GM12878 (cell line): ENCODE results near the gene IP6K3. TPM values are rescaled to one million over a fixed set of nuclear protein-coding genes. Genes with fewer than 3 reads are reported as not detected.

Source experiments
- ATAC-seq: fragments of 200-7000 bp; cut with Tn5 transposase; 3 replicates; pipeline ENCODE4 v1.9.1; 2020; ENCODE audit warnings: mild to moderate bottlenecking, moderate library complexity
- BruUV-seq: library from RNA; stranded (reverse); fragments of 400-500 nt; replicated peaks from 2 replicates; lab custom pipeline; 2021; lab: Mats Ljungman, UMichigan
- CTCF ChIA-PET: fragments of 300-600 bp; sonication (Branson Sonifier 250); formaldehyde crosslinking; extraction: SDS; loops from one replicate; lab custom pipeline; 2021; ENCODE audit warnings: inconsistent platforms; lab: Yijun Ruan, JAX
- POLR2A ChIA-PET: fragments of 350-600 bp; formaldehyde crosslinking; extraction: SDS; loops from one replicate; lab custom pipeline; 2021; ENCODE audit warnings: inconsistent platforms; lab: Charles Lee
- RAD21 ChIA-PET: fragments of 300-600 bp; sonication (Branson Sonifier 250); formaldehyde crosslinking; loops from one replicate; lab custom pipeline; 2023; ENCODE audit warnings: antibody characterized with exemption; ENCODE audit not compliant: unreplicated experiment; lab: Charles Lee
- SMC1A ChIA-PET: fragments of 300-600 bp; sonication (Branson Sonifier 250); formaldehyde crosslinking; loops from one replicate; lab custom pipeline; 2023; ENCODE audit not compliant: unreplicated experiment, uncharacterized antibody; lab: Charles Lee
- DNase-seq: peaks from one replicate; pipeline ENCODE4 v3.0.0-alpha.2; 2011; ENCODE audit warnings: low read depth, low spot score
- FAIRE-seq: peaks from 3 replicates; lab custom pipeline; 2011; peaks lifted over from hg19 to GRCh38; lab: Jason Lieb, UNC
- H2AFZ ChIP-seq: 2 replicates; pipeline ENCODE4 v1.6.0; 2011; ENCODE audit warnings: low read depth, low read length, control low read depth; ENCODE audit not compliant: control insufficient read depth
- H3K27ac ChIP-seq: 2 replicates; pipeline ENCODE4 v1.5.1; 2011; ENCODE audit warnings: control low read depth; ENCODE audit not compliant: control insufficient read depth, insufficient read depth
- H3K27me3 ChIP-seq, 2 experiments: replicated peaks in 1 of 2; 2 replicates each; pipeline versions ENCODE4 v1.6.0 to v1.6.1; 2011; ENCODE audit warnings: low read length in 1 of 2; ENCODE audit not compliant: control insufficient read depth in 2 of 2, insufficient read depth in 2 of 2
- H3K36me3 ChIP-seq, 2 experiments: 2 replicates each; pipeline ENCODE4 v1.5.1; 2011; ENCODE audit warnings: low read length in 1 of 2; ENCODE audit not compliant: control insufficient read depth in 2 of 2, insufficient read depth in 2 of 2
- H3K4me1 ChIP-seq: 2 replicates; pipeline ENCODE4 v1.6.1; 2011; ENCODE audit warnings: mild to moderate bottlenecking, low read length, moderate library complexity, mixed read lengths; ENCODE audit not compliant: control insufficient read depth, insufficient read depth
- H3K4me2 ChIP-seq: 2 replicates; pipeline ENCODE4 v1.6.0; 2011; ENCODE audit warnings: control low read depth; ENCODE audit not compliant: control insufficient read depth, insufficient read depth
- H3K4me3 ChIP-seq: fragments of 200-600 bp; sonication (generic); 2 replicates; pipeline ENCODE4 v1.5.1; 2016
- H3K79me2 ChIP-seq: 2 replicates; pipeline ENCODE4 v1.6.0; 2011; ENCODE audit warnings: low read length; ENCODE audit not compliant: control insufficient read depth, insufficient read depth
- H3K9ac ChIP-seq: 2 replicates; pipeline ENCODE4 v1.8.0; 2011; ENCODE audit warnings: low read length, control low read depth, mixed read lengths; ENCODE audit not compliant: control insufficient read depth, insufficient read depth
- H3K9me3 ChIP-seq: replicated peaks from 3 replicates; pipeline ENCODE4 v1.5.1; 2011; ENCODE audit warnings: mild to moderate bottlenecking, low read length; ENCODE audit not compliant: control insufficient read depth, insufficient read depth
- H4K20me1 ChIP-seq: 2 replicates; pipeline ENCODE4 v1.6.0; 2011; ENCODE audit not compliant: control insufficient read depth, insufficient read depth
- PRDM15 ChIP-seq: fragments of 450-650 bp; formaldehyde crosslinking; IDR thresholded peaks from 2 replicates; pipeline ENCODE4 v1.4.0; 2020; ENCODE audit warnings: mild to moderate bottlenecking, moderate library complexity
- STAT1 ChIP-seq: fragments of 450-650 bp; conservative IDR thresholded peaks from 2 replicates; pipeline ENCODE4 v1.6.1; 2014; ENCODE audit warnings: antibody characterized with exemption, mild to moderate bottlenecking
- TCF7 ChIP-seq: IDR thresholded peaks from 2 replicates; pipeline ENCODE4 v1.6.1; 2014; ENCODE audit warnings: antibody characterized with exemption, borderline replicate concordance
- ZNF217 ChIP-seq: fragments of 450-650 bp; IDR thresholded peaks from 2 replicates; pipeline ENCODE4 v1.6.1; 2017; ENCODE audit warnings: antibody characterized with exemption, mild to moderate bottlenecking
- ZNF274 ChIP-seq: IDR thresholded peaks from one replicate; pipeline ENCODE4 v1.8.0; 2011; ENCODE audit not compliant: insufficient read length, insufficient read depth
- WGBS: methylation state at CpG from one replicate; pipeline ENCODE4 v1.1.6; 2016; ENCODE audit warnings: low lambda C conversion rate; ENCODE audit not compliant: insufficient replicate concordance, insufficient coverage; ENCODE audit errors: missing lambda C conversion rate; 5-methylcytosine and 5-hydroxymethylcytosine counted together
- in situ Hi-C: fragments of 300-500 bp; cut with MboI; formaldehyde crosslinking; loops from 9 replicates; pipeline ENCODE4 v1.14.3; 2018; ENCODE audit warnings: mixed read lengths
- intact Hi-C: fragments of 100-400 bp; cut with micrococcal nuclease; formaldehyde crosslinking; loops from one replicate; pipeline ENCODE4 v1.14.2; 2022; ENCODE audit not compliant: unreplicated experiment
- polyA plus RNA-seq, 11 experiments: library from polyadenylated mRNA; depleted of rRNA in 4 of 11; unstranded in 6 of 11; stranded (reverse) in 5 of 11; fragments of >200 nt; fragmentation: Nextera tagmentation in 4 of 11; fragmentation: Illumina TruSeq in 1 of 11; extraction: Ambion mirVana in 4 of 11; extraction: Trizol in 1 of 11; gene quantifications; 1 replicate in 1 of 11; 2 replicates in 10 of 11; pipeline versions ENCODE4 v1.2.1 to v1.2.3, GENCODE V29; 2011 to 2016; ENCODE audit warnings: inconsistent platforms in 2 of 11, missing spikeins in 2 of 11, low read depth in 1 of 11
- total RNA-seq, 4 experiments: library from RNA; depleted of rRNA in 3 of 4; stranded (reverse); fragments of >200 nt in 3 of 4; fragmentation: Illumina TruSeq in 1 of 4; extraction: Trizol in 1 of 4; gene quantifications; 2 replicates each; pipeline versions ENCODE4 v1.2.1 to v1.2.3, GENCODE V29; 2013 to 2021
- TF ChIP-seq, protein P1 (sequence below): fragments of 450-650 bp; IDR thresholded peaks from 2 replicates; pipeline ENCODE4 v1.6.1; 2017; ENCODE audit warnings: low read depth, mild to moderate bottlenecking, moderate library complexity

The IP6K3 gene
- total and polyA plus RNA-seq, 10 of the 15 experiments (the other 5 are each of a cell fraction or from before 2014, with no cell fraction given), result 0.02 to 0.15 (median 0.09) TPM; not detected in 7

- ChIA-PET CTCF (interaction anchor here (1.1 kb wide), 1 partner anchor 109 kb away, joined by 6 read pairs; no protein-coding TSS in a partner anchor), RAD21 (no interaction called here), POLR2A (no interaction called here), SMC1A (interaction anchor here (0.8 to 1.2 kb wide), 2 partner anchors 109 to 118 kb away, joined by 3 to 5 read pairs; no protein-coding TSS in a partner anchor)
- no TSS peak for BruUV-seq
- FAIRE-seq (no peak), ATAC-seq (no peak), DNase-seq (no peak)
- Histone ChIP-seq H3K27me3 (no peaks in the 10 kb centered on the region), H3K79me2 (no peaks in the 10 kb centered on the region), H3K27ac (no peak overlapping the region), H3K4me3 (no peak overlapping the region), H3K36me3 (peaks cover 17 to 29% of the 10 kb centered on the region in 2 experiments), H3K9me3 (no peaks in the 10 kb centered on the region), H4K20me1 (no peaks in the 10 kb centered on the region; the same call in 1 of the 2 replicates), H3K4me1 (peaks cover 20% of the 10 kb centered on the region), H3K4me2 (no peak overlapping the region), H2AFZ (no peak overlapping the region), H3K9ac (no peak overlapping the region)
- 30% methylated on average over 8 of the region's 8 CpGs for WGBS
- in situ Hi-C loops (no loop called here), intact Hi-C loops (no loop called here)
- TF ChIP-seq TCF7 (no peak), PRDM15 (CRISPR knock-in tag) (no peak)
Observed at GRCh38 chr6:33699131-33699530, 47.6 kb downstream of the IP6K3 start.

- Histone ChIP-seq H3K79me2 (no peaks in the 10 kb centered on the region), H3K4me1 (peaks cover 20% of the 10 kb centered on the region), H3K27me3 (no peaks in the 10 kb centered on the region), H3K27ac (no peak overlapping the region), H3K36me3 (peaks cover 22 to 29% of the 10 kb centered on the region in 2 experiments), H4K20me1 (no peaks in the 10 kb centered on the region), H3K4me3 (no peak overlapping the region)
- no TSS peak for BruUV-seq
- SMC1A ChIA-PET, result interaction anchor here (0.8 to 1.2 kb wide), 2 partner anchors 109 to 118 kb away, joined by 3 to 5 read pairs; no protein-coding TSS in a partner anchor
- in situ Hi-C loops, result no loop called here
- DNase-seq, result no peak
- WGBS, result 44% methylated on average over 10 of the region's 10 CpGs
- TF ChIP-seq PRDM15 (CRISPR knock-in tag) (no peak), ZNF217 (no peak), ZNF274 (no peak), STAT1 (no peak)
- TF ChIP-seq, protein P1, sequence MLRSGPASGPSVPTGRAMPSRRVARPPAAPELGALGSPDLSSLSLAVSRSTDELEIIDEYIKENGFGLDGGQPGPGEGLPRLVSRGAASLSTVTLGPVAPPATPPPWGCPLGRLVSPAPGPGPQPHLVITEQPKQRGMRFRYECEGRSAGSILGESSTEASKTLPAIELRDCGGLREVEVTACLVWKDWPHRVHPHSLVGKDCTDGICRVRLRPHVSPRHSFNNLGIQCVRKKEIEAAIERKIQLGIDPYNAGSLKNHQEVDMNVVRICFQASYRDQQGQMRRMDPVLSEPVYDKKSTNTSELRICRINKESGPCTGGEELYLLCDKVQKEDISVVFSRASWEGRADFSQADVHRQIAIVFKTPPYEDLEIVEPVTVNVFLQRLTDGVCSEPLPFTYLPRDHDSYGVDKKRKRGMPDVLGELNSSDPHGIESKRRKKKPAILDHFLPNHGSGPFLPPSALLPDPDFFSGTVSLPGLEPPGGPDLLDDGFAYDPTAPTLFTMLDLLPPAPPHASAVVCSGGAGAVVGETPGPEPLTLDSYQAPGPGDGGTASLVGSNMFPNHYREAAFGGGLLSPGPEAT, result no peak
- TF ChIP-seq, all 136 proteins: peak for 0
- ATAC-seq (no peak), FAIRE-seq (no peak)
- CTCF ChIA-PET, result interaction anchor here (1.1 kb wide), 1 partner anchor 108 kb away, joined by 6 read pairs; no protein-coding TSS in a partner anchor
- no peak overlapping the region for H2AFZ ChIP-seq
- POLR2A ChIA-PET, result no interaction called here
- no peak overlapping the region for H3K9ac ChIP-seq
- intact Hi-C loops, result no loop called here
- H3K9me3 ChIP-seq, result no peaks in the 10 kb centered on the region
- RAD21 ChIA-PET, result no interaction called here
- no peak overlapping the region for H3K4me2 ChIP-seq
Observed at GRCh38 chr6:33698494-33698893, 48.2 kb downstream of the IP6K3 start.
